Cerebellar cortex (tissue), 1 donor: ENCODE measurements around the gene MLEC.
"Not testable (repeated sequence)": the region's sequence is repeated elsewhere in the genome, so short reads cannot be mapped to it uniquely, and the experiment has no call there.

ENCODE experiments used
- DNase-seq: peaks from one replicate; pipeline ENCODE4 v3.0.0-alpha.2; 2015; ENCODE audit warnings: low spot score

MLEC gene

GRCh38 chr12:120662879-120663278 lies 24.1 kb upstream of the MLEC start:
- no peak for DNase-seq

DNA sequence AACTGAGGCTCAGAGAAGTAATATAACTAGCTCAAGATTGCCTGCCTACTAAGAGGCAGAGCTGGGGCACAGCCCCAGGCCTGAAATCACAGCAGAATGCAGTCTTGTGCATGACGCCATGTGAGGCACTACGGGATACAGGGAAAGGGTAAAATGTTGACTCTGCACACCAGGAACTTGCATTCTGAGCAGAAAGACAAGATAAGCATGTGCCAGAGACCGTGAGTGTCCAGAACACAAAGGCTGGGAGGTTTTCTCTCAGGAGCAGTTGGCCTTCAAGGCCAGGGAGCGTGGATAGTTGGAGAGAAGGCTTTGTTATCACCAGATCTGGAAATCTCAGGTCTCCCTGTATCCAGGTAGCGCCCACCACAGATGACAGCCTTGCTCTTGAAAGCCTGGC lies 23.2 kb upstream of the MLEC start:
- no peak for DNase-seq

GRCh38 chr12:120666571-120667390 lies 20.2 kb upstream of the MLEC start:
- DNase-seq: no peak

DNA sequence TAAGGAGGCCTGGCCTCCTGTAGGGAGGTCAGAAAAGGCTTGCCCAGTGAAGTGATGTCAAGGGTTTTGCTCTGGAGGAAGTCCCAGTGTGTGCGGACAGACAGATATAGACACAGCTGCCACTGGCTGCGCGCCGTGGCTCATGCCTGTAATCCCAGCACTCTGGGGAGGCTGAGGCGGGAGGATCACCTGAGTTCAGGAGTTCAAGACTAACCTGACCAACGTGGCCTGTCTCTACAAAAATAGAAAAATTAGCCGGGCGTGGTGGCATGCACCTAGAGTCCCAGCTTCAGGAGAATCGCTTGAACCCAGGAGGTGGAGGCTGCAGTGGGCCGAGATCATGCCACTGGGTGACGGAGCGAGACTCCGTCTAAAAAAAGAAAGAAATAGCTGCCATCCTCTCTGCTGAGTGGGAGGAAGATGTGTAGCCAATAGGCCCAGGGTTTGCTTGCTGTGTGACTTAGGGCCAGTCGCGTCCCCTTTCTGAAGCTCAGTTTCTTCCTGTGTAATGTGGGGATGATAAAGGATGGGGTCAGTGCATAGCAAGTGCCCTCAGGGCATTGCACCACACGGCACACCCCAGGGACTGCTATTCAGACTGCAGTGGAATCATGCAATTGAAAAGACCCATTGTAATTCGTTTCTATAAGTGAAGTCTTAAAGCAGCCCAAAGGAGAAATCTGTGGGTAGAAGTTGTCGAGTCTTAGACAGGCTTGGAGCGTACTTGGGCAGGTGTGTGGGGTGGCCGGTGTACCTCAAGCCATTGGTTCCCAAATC lies 18.7 kb upstream of the MLEC start:
- no peak for DNase-seq

- no peak for DNase-seq
These were observed 17.8 kb upstream of the MLEC start for GRCh38 chr12:120668868-120669840.

DNA sequence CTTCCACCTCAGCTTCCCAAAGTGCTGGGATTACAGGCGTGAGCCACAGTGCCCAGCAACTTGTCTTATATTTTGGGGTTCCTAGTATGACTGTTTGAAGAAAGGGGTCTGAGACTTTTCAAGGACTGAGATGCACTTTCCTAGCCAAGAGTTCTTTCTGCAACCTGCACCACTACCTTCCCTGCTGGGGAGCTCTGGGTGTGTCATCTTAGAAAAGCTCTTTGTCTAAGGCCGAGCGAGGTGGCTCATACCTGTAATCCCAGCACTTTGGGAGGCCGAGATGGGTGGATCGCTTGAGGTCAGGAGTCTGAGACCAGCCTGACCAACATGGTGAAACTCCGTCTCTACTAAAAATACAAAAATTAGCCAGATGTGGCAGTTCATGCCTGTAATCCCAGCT lies 16.7 kb upstream of the MLEC start:
- DNase-seq: not testable (repeated sequence)

DNA sequence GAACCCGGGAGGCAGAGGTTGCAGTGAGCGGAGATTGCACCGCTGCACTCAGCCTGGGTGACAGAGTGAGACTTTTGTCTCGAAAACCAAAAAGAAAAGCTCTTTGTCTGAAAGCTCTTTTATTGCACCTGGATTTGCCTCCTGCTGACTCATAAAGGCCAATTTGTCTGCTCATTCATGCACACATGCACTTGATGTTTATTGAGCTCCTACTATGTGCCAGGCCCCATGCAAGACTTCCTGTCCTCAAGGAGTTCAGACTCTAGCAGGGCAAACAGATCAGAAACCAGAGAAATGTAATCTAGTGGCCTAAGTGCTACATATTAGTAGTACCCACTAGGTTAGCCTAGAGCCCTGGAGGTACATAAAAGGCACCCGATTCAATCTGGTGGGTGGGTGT lies 16.3 kb upstream of the MLEC start:
- no peak for DNase-seq

DNA sequence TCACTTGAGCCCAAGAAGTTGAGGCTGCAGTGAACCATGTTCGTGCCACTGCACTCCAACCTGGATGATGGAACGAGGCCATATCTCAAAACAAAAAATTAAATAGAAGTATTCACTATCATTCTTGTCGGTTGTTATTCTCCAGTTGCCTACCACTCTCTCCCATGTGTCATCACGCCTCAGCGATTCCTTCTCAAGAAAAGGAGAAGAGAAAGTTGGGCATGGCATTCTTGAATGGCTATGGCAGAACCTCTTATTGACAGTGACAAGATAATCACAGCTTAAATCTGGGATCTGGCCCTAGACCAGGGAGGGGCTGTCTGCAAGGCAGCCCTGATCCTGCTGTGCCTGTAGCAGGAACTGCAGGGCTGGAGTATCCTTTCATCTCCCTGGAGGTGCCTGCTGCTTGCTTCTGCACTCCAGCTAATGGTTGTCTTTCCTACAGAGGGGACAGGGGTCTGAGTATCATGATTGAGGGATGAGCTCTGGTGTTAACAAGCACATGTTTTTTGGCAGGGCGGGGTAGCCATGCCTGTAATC lies 12.8 kb upstream of the MLEC start:
- DNase-seq: no peak

DNA sequence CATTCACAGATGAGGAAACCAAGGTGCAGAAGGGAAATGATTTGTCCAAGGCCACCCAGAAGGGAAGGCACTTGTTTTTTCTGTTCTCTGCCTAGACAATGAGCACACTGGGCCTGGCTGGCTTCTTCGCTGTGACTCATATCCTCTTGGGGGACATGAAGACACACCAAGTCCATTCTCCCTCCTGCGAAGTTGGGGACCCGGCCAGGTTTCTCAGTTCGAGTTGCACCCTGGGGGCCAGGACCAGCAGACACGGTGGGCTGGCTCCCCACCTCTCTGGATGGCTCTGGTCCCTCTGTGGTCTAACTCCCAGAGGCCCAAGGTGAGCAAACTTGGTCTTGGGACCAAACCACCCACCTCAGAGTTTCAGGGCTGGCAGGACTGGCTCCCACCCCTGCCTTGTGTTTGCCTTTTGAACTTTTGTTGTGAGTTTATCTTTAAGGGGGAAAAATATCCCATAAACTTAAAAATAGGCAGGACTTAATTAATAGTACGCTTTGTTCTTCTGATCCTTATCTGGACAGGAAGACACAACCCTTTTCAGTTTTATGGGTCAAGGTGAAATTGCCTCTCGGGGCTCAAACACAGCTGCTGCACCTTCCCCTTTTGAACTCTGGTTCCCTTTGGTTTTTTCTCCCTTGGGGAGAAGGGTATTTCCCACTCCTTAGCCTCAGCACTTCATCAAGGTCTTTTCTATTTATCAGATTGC lies 9.0 kb upstream of the MLEC start:
- no peak for DNase-seq

GRCh38 chr12:120678572-120678971 lies 8.4 kb upstream of the MLEC start:
- DNase-seq: no peak

DNA sequence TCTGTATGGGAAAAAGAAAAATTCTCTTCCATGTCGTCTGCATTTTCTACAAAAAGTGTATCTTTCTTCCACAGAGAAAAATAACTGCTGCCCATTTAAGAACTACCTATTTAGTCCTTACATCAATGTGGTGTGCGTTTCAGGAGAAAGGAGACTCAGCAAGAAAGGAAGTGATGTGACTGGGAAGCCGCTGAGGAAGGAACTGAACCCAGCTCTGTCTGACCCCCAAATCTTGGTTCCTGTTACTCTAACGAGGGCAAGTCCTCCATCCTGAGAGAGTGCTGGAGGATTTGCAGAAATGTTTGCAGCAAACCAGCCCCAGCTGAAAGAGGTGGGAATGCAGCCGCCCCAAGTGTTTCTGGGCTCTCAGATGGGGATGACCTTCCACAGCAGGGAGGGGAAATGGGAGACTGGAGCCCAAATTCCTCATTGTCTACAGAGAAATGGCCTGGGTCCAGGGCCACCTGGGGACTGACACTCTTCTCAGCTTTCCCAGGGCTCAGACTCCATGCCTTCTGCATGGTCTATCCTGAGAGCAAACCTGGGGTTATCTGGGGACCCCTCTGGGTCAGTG lies 6.7 kb upstream of the MLEC start:
- no peak for DNase-seq

DNA sequence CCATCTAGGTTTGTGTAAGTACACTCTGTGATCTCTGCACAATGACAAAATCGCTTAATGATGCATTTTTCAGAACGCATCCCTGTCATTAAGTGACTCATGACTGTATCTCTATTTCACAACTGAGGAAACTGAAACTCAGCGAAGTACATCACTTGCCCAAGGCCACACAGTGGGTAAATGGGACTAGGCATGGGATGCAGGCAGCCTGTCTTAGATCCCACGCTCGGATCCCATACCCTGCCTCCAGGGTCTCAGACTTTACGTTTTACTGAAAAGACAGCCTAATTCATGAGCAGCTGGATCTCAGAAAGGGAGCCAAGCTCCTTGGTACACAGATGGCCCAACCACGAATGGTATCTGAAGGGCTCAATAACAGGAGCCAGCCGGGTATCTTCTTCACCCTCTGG lies 2.4 kb upstream of the MLEC start:
- DNase-seq: no peak

GRCh38 chr12:120685522-120685921 lies 1.4 kb upstream of the MLEC start:
- DNase-seq: no peak

DNA sequence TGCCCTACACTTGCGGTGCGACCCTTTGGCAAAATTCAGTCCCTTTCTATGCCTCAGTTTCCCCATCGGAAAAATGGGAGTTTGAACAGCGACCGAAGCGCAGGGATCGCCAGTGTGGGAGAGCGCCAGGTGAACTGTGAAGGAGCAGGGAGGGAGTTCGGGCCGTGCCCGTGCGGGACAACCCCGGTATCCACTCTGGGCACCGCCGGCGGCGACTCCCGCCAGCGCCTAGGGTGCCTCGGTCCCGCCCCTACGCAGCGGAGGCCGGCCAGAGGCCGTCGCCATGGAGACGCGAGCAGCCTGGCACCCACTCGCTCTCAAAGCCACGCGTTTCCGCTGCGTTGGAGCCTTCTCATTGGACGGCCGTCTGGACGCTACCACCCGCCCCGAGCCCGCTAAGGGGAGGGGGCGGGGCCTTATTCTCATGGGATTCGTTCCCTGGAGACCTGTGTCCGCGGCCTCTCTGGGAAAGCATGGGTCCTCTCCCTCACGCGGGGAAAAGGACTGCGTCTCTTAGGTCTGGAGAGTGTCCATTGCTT lies 729 bp upstream of the MLEC start:
- peak; percentile 97 for DNase-seq

GRCh38 chr12:120687578-120688289 lies 785 bp downstream of the MLEC start:
- no peak for DNase-seq

DNA sequence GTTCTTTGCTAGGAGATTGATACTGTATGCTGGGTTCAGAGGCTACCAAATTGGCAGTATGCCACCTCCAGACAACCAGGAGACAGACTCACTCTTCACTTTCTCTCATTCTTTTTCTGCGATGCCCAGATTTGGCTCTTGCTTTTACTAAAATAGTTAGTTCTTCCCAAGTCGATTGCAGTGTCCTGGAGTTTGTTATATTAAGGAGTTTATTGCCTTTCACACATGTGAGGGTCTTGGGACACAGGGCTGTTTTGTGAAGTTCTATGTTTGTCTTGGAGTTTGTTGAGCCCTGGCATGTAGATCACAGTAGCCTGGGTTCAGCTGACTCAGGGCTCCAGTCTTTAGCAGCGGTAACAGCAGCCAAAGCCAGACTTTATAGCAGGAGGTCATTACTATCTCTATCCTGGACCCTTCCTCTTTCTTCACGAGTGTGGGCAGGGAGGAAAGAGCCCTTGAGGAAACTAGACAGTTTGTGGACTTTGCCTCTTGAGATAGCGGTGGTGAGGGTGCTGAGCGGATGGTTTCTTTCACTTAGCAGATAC lies 1.6 kb downstream of the MLEC start:
- no peak for DNase-seq

GRCh38 chr12:120689397-120690082 lies 2.6 kb downstream of the MLEC start:
- no peak for DNase-seq

GRCh38 chr12:120690083-120690450 lies 3.1 kb downstream of the MLEC start:
- DNase-seq: no peak

GRCh38 chr12:120690978-120691377 lies 4.0 kb downstream of the MLEC start:
- DNase-seq: no peak
